Type B pancreatic cell (in vitro differentiated cells): ENCODE measurements around the gene R3HDM1. TPM values are rescaled to one million over a fixed set of nuclear protein-coding genes. Genes with fewer than 3 reads are reported as not detected.

ENCODE experiments used
- DNase-seq: peaks from one replicate; pipeline ENCODE4 v3.0.0; 2021; ENCODE audit warnings: mixed read lengths; ENCODE audit not compliant: unreplicated experiment; ENCODE audit errors: extremely low spot score
- H3K27ac Mint-ChIP-seq: 2 replicates; pipeline ENCODE4 v1.8.0; 2021; ENCODE audit warnings: mild to moderate bottlenecking, mixed read lengths
- H3K27me3 Mint-ChIP-seq: 2 replicates; pipeline ENCODE4 v1.8.0; 2021; ENCODE audit warnings: mixed read lengths
- H3K36me3 Mint-ChIP-seq: 2 replicates; pipeline ENCODE4 v1.8.0; 2021; ENCODE audit warnings: mixed read lengths
- H3K4me1 Mint-ChIP-seq: one replicate; pipeline ENCODE4 v1.8.0; 2021; ENCODE audit warnings: mixed read lengths; ENCODE audit not compliant: unreplicated experiment
- H3K4me3 Mint-ChIP-seq: 2 replicates; pipeline ENCODE4 v1.8.0; 2021; ENCODE audit warnings: mild to moderate bottlenecking, mixed read lengths
- H3K9me3 Mint-ChIP-seq: 2 replicates; pipeline ENCODE4 v1.8.0; 2021; ENCODE audit warnings: mixed read lengths
- total RNA-seq: library from RNA; stranded (reverse); gene quantifications from 2 replicates; pipeline ENCODE4 v1.2.1, GENCODE V29; 2021; ENCODE audit warnings: low replicate concordance
- TF ChIP-seq, protein P1 (sequence below): fragments of 200-600 bp; sonication (generic); conservative IDR thresholded peaks from 2 replicates; pipeline ENCODE4 v1.5.0; 2021; ENCODE audit warnings: antibody characterized with exemption, mild to moderate bottlenecking

The R3HDM1 gene
- total RNA-seq, 1 donor from 2014 or later, result 47.5 TPM

DNA sequence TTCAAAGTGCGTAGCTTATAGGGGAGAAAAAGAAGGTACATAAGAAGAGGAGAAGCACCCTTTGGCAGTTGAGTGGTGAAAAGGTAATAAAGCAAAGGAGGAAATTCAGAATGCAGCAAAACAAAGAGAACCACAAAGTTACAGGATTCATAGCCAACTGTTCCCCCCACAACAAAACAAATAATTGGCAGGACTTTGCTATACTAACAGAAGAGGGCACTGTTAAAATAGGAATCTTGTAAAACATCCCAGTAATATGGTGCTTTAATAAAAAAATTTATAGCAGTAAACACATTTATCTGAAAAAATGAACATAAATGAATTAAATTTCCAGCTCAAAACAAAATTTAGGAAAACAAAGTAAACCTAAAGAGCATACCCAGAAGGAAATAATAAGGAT is 42.3 kb downstream of the R3HDM1 start:
- TF ChIP-seq, protein P1, sequence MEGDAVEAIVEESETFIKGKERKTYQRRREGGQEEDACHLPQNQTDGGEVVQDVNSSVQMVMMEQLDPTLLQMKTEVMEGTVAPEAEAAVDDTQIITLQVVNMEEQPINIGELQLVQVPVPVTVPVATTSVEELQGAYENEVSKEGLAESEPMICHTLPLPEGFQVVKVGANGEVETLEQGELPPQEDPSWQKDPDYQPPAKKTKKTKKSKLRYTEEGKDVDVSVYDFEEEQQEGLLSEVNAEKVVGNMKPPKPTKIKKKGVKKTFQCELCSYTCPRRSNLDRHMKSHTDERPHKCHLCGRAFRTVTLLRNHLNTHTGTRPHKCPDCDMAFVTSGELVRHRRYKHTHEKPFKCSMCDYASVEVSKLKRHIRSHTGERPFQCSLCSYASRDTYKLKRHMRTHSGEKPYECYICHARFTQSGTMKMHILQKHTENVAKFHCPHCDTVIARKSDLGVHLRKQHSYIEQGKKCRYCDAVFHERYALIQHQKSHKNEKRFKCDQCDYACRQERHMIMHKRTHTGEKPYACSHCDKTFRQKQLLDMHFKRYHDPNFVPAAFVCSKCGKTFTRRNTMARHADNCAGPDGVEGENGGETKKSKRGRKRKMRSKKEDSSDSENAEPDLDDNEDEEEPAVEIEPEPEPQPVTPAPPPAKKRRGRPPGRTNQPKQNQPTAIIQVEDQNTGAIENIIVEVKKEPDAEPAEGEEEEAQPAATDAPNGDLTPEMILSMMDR, result no peak
- no peak overlapping the region for H3K27ac Mint-ChIP-seq
- no peaks in the 10 kb centered on the region for H3K27me3 Mint-ChIP-seq
- no peaks in the 10 kb centered on the region for H3K9me3 Mint-ChIP-seq
- peaks cover 4% of the 10 kb centered on the region for H3K4me1 Mint-ChIP-seq
- peaks cover 7% of the 10 kb centered on the region for H3K36me3 Mint-ChIP-seq
- DNase-seq, result no peak
- no peak overlapping the region for H3K4me3 Mint-ChIP-seq

DNA sequence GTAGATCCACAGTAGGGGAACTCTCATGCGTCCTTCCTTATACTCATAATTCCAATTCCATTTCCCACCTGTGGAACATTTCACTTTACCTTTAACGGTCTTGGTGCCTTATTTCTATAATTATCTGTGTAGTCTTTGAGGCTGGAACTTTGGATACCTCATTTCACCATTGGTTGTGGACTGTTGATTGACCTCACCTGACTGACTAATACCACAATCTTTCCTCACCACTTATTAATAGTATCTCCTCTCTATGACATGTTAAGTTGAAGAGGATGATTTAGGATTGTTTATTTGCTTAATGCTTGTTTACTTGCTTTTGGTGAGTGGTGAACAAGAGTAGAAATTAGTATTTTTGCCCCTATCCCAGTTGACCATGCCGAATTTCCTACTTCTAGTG is 50.0 kb downstream of the R3HDM1 start:
- H3K36me3 Mint-ChIP-seq, result peaks cover 3% of the 10 kb centered on the region
- no peaks in the 10 kb centered on the region for H3K9me3 Mint-ChIP-seq
- H3K4me1 Mint-ChIP-seq, result peaks cover 7% of the 10 kb centered on the region
- DNase-seq, result no peak
- no peak overlapping the region for H3K27ac Mint-ChIP-seq
- TF ChIP-seq, protein P1, result no peak
- H3K4me3 Mint-ChIP-seq, result no peak overlapping the region
- no peaks in the 10 kb centered on the region for H3K27me3 Mint-ChIP-seq

DNA sequence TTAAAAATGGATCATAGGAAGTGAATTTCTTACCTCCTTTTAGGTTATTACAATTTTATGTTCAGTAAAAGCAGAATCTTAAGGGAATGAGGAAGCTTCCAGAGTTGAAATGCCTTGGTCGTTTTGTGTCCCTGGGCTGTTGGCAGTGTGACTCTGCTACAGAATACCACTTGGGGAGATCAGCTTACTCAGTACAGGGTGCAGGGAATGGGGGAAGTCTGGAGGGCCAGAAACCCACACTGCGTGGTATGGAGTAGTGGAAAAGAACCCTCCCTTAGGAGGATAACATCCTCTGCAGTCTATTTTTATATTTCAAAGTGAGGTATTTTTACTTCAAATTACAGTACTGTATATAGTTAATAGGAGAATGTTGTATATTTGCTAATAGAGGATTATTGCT is 51.1 kb downstream of the R3HDM1 start:
- no peak for DNase-seq
- Mint-ChIP-seq H3K27ac (no peak overlapping the region), H3K27me3 (no peaks in the 10 kb centered on the region), H3K9me3 (no peaks in the 10 kb centered on the region), H3K36me3 (peaks cover 3% of the 10 kb centered on the region), H3K4me3 (no peak overlapping the region), H3K4me1 (peaks cover 8% of the 10 kb centered on the region)
- TF ChIP-seq, protein P1, result no peak

DNA sequence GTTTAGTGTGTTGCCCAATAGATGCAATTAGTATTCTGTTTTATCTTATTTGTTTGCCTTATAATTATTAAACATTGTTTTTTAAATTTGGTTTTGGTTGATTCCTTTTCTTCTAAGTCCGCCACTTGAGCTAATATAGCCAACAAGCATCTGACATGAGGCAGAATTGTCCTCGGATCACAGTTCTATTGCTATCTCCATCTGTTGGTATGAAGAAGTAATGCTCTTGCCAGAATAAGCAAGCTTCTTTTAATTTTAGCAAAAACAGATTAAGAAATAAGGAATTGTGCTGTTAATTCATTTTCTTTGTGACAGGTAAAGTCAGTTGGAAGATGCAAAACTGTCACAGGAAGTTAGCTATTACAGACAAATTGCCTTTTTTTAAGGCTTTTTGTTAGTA is 54.3 kb downstream of the R3HDM1 start:
- Mint-ChIP-seq H3K36me3 (peaks cover 4% of the 10 kb centered on the region), H3K27ac (no peak overlapping the region), H3K4me1 (peaks cover 4% of the 10 kb centered on the region), H3K27me3 (no peaks in the 10 kb centered on the region), H3K4me3 (no peak overlapping the region), H3K9me3 (no peaks in the 10 kb centered on the region)
- TF ChIP-seq, protein P1, result peak; percentile 43
- DNase-seq, result no peak

DNA sequence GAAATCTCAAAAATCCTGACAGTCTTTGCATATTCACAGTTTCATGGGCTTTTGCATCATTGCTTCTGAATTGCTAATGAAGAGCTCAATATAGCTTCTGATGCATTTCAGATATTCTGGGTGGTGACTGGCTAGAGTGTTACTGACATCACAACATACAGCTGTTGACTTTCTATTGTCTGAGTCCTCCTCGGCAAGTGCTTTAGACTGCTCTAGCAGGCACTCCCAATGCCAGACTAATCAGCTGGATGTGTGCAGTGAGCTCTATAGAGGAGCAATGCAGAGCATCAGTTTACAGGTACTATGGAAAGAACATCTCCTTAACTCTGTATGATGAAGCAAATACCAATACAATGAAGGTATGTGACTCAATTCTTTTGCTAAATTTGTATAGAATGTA is 54.9 kb downstream of the R3HDM1 start:
- no peaks in the 10 kb centered on the region for H3K9me3 Mint-ChIP-seq
- DNase-seq, result no peak
- TF ChIP-seq, protein P1, result no peak
- H3K36me3 Mint-ChIP-seq, result peaks cover 4% of the 10 kb centered on the region
- no peak overlapping the region for H3K27ac Mint-ChIP-seq
- H3K4me1 Mint-ChIP-seq, result peaks cover 4% of the 10 kb centered on the region
- H3K27me3 Mint-ChIP-seq, result no peaks in the 10 kb centered on the region
- no peak overlapping the region for H3K4me3 Mint-ChIP-seq

DNA sequence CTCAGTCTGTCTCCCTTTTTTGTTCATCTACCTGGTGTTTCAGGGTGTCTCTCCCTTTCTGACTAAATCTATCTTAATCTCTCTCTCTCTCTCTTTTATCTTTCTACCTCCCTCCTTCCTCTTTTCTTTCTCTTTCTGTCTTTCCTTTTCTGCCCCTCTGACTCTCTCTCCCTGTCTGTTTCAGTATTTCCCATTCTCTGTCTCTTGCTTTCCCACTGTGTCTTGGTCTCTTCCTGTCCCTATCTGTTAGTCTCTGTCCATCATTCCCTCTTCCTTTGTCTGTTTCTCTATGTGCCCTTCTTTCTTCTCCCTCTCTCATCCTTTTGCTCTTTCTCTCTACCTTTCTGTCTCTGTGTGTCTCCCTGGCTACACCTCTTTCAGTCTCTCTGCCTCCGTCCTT is 56.7 kb downstream of the R3HDM1 start:
- DNase-seq, result no peak
- no peaks in the 10 kb centered on the region for H3K9me3 Mint-ChIP-seq
- H3K27ac Mint-ChIP-seq, result no peak overlapping the region
- H3K36me3 Mint-ChIP-seq, result peaks cover 14% of the 10 kb centered on the region
- TF ChIP-seq, protein P1, result no peak
- H3K4me3 Mint-ChIP-seq, result no peak overlapping the region
- H3K4me1 Mint-ChIP-seq, result peaks cover 4% of the 10 kb centered on the region
- no peaks in the 10 kb centered on the region for H3K27me3 Mint-ChIP-seq
